Measurements from ENCODE around the gene CDNF. TPM values are rescaled to one million over a fixed set of nuclear protein-coding genes. Genes with fewer than 3 reads are reported as not detected.

CDNF gene
- total RNA-seq, 2 donors from 2014 or later = 2.5 to 3.4 TPM

DNA sequence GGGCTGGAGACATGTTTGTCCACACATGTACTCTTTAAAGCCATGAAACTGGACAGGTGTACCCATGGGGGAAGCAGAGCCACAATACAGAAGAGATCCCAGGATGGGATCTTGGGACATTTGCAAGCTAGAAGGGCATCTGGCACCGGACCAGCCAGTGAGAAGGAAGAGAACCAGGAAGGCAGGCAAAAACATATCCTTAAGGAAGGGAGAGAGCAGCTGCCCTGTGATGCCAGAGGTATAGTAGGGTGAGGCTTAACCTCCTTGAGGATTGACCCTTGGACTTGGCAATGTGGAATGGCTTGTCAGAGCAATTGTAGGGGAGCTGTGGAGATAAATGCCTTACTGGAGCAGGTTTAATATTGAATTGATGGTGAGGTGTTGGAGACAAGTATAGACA lies 23.0 kb upstream of the CDNF start:
- no peaks in the 10 kb centered on the region for H3K36me3 ChIP-seq

DNA sequence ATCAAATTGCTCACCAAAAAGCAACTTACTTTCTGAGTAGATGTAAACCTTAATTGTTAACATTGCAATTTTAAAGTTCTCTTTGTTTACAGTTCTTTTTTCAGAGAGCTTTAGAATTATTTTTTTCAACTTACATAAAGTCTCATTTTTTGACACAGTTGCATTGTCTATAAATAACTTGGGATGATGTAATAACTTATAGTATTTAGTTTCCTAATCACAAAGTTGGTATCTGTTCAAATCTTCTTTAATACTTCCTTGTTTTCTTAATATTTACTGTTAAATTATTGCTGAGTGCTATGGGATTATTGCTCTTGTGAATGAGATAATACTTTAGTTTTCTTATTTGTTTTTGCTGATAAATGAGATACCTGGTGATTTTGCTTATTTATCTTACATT lies 21.9 kb upstream of the CDNF start:
- no peaks in the 10 kb centered on the region for H3K27me3 ChIP-seq (replicated peaks; ENCODE audit: insufficient read depth)
- H3K4me3 ChIP-seq = no peak overlapping the region
- H3K9me3 ChIP-seq = no peaks in the 10 kb centered on the region
- DNase-seq (ENCODE audit: low spot score) = no peak
- ATAC-seq (ENCODE audit: insufficient number of reproducible peaks, low FRiP score, low read depth) = no peak
- H3K27ac ChIP-seq = no peak overlapping the region
- no peaks in the 10 kb centered on the region for H3K36me3 ChIP-seq
- no peak for TF ChIP-seq CTCF (IDR thresholded peaks at IDR 0.05)
- no peaks in the 10 kb centered on the region for H3K4me1 ChIP-seq (ENCODE audit: control insufficient read depth in 1 of 2, low read depth in 2 of 2)

More for the DNA sequence above, 23.0 kb upstream of the CDNF start:
- H3K9me3 ChIP-seq = no peaks in the 10 kb centered on the region
- TF ChIP-seq CTCF (IDR thresholded peaks at IDR 0.05) = no peak
- no peak overlapping the region for H3K4me3 ChIP-seq
- no peaks in the 10 kb centered on the region for H3K27me3 ChIP-seq (replicated peaks; ENCODE audit: insufficient read depth)
- ATAC-seq (ENCODE audit: insufficient number of reproducible peaks, low FRiP score, low read depth) (no peak), DNase-seq (ENCODE audit: low spot score) (no peak)
- no peak overlapping the region for H3K27ac ChIP-seq
- no peaks in the 10 kb centered on the region for H3K4me1 ChIP-seq (ENCODE audit: control insufficient read depth in 1 of 2, low read depth in 2 of 2)

- Histone ChIP-seq H3K27me3 (replicated peaks; ENCODE audit: insufficient read depth) (no peaks in the 10 kb centered on the region), H3K4me3 (no peak overlapping the region), H3K27ac (no peak overlapping the region), H3K36me3 (no peaks in the 10 kb centered on the region), H3K4me1 (ENCODE audit: control insufficient read depth in 1 of 2, low read depth in 2 of 2) (no peaks in the 10 kb centered on the region), H3K9me3 (no peaks in the 10 kb centered on the region)
- TF ChIP-seq CTCF (IDR thresholded peaks at IDR 0.05) = no peak
- ATAC-seq (ENCODE audit: insufficient number of reproducible peaks, low FRiP score, low read depth) (no peak), DNase-seq (ENCODE audit: low spot score) (no peak)
These were observed 21.2 kb upstream of the CDNF start for GRCh38 chr10:14859043-14859442.

DNA sequence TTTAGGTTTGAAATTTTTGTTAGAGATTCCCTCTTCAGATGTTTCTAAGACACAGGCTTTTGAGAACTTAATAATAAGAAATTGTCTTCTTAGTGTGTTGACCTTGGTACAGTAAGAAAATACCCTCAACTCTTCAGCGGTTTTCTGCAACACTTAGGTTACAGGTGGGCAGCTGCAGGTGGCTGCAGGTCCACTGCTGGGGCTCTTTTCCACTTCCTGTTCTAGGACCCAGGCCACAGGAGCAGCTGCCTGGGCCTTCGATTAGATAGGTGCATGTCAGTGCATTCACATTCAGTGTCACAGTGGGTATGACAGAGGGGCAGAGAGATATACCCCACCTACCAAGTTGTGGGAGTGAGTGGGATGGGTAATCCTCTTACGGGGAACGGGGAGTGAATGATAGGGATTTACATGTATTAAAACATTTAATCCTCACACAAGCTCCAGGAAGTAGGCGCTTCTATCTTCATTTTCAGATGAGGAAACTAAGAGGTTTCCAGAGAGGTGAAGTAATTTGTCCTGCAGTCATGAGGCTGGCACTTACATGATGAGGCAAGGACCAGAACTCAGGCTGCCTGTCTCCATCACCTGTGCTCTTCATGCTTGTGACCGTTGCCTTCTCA lies 20.6 kb upstream of the CDNF start:
- Histone ChIP-seq H3K4me3 (no peak overlapping the region), H3K9me3 (no peaks in the 10 kb centered on the region), H3K36me3 (no peaks in the 10 kb centered on the region), H3K27me3 (replicated peaks; ENCODE audit: insufficient read depth) (no peaks in the 10 kb centered on the region), H3K27ac (no peak overlapping the region), H3K4me1 (ENCODE audit: control insufficient read depth in 1 of 2, low read depth in 2 of 2) (no peaks in the 10 kb centered on the region)
- no peak for ATAC-seq (ENCODE audit: insufficient number of reproducible peaks, low FRiP score, low read depth)
- no peak for DNase-seq (ENCODE audit: low spot score)
- no peak for TF ChIP-seq CTCF (IDR thresholded peaks at IDR 0.05)

- DNase-seq (ENCODE audit: low spot score) (no peak), ATAC-seq (ENCODE audit: insufficient number of reproducible peaks, low FRiP score, low read depth) (no peak)
- Histone ChIP-seq H3K36me3 (no peaks in the 10 kb centered on the region), H3K9me3 (no peaks in the 10 kb centered on the region), H3K27ac (no peak overlapping the region), H3K4me3 (no peak overlapping the region), H3K27me3 (replicated peaks; ENCODE audit: insufficient read depth) (no peaks in the 10 kb centered on the region), H3K4me1 (ENCODE audit: control insufficient read depth in 1 of 2, low read depth in 2 of 2) (no peaks in the 10 kb centered on the region)
- TF ChIP-seq CTCF (IDR thresholded peaks at IDR 0.05) = no peak
These were observed 17.6 kb upstream of the CDNF start for GRCh38 chr10:14855453-14855852.

All from thoracic aorta (tissue), 2 donors.